HCT116 (cell line): Measurements from ENCODE around the gene TSPAN2. TPM values are rescaled to one million over a fixed set of nuclear protein-coding genes. Genes with fewer than 3 reads are reported as not detected.

Experiments used
- ATAC-seq: fragments of 200-7000 bp; cut with Tn5 transposase; 2 replicates; pipeline ENCODE4 v1.9.1; 2020; ENCODE audit warnings: mild to moderate bottlenecking, moderate library complexity
- BruUV-seq: library from RNA; stranded (reverse); fragments of 400-500 nt; replicated peaks from 2 replicates; lab custom pipeline; 2021; lab: Mats Ljungman, UMichigan
- CTCF ChIA-PET: fragments of 300-600 bp; sonication (Branson Sonifier 250); formaldehyde crosslinking; loops from one replicate; lab custom pipeline; 2021; ENCODE audit warnings: antibody characterized with exemption; lab: Charles Lee
- POLR2A ChIA-PET: fragments of 300-600, 350-600 bp; sonication (Branson Sonifier 250); formaldehyde crosslinking; loops from one replicate; lab custom pipeline; 2021; ENCODE audit warnings: antibody characterized with exemption; lab: Charles Lee
- RAD21 ChIA-PET, 2 experiments: fragments of 300-600 bp; sonication (Branson Sonifier 250); formaldehyde crosslinking; loops; one replicate each; lab custom pipeline; 2023; ENCODE audit warnings: low total read pairs in 2 of 2; ENCODE audit not compliant: uncharacterized antibody in 2 of 2, unreplicated experiment in 2 of 2, low non-redundant PET in 1 of 2; lab: Charles Lee
- DNase-seq: peaks from one replicate; pipeline ENCODE4 v3.0.0-alpha.2; 2010; ENCODE audit warnings: low read depth, low spot score
- H2AFZ ChIP-seq: fragments of 200-600 bp; shearing (Covaris generic), sonication (generic); 2 replicates; pipeline ENCODE4 v1.6.1; 2017; ENCODE audit warnings: low read depth, mixed run types, mixed read lengths, antibody characterized with exemption, low read length; ENCODE audit not compliant: poor library complexity, severe bottlenecking
- H3K27ac ChIP-seq: 2 replicates; pipeline ENCODE4 v1.5.1; 2012; ENCODE audit warnings: low read depth, low read length
- H3K27me3 ChIP-seq: fragments of 200-600 bp; sonication (generic); 2 replicates; pipeline ENCODE4 v1.6.1; 2016; ENCODE audit warnings: mixed run types, low read length, mixed read lengths; ENCODE audit not compliant: insufficient read depth
- H3K36me3 ChIP-seq, 2 experiments: fragments of 200-500 bp in 1 of 2; fragments of 200-600 bp in 1 of 2; sonication (Bioruptor generic) in 1 of 2; sonication (generic) in 1 of 2; 2 replicates each; pipeline versions ENCODE4 v1.5.1 to v1.6.1; 2014 to 2016; ENCODE audit warnings: low read length in 2 of 2, inconsistent platforms in 1 of 2, mixed read lengths in 1 of 2, mixed run types in 1 of 2; ENCODE audit not compliant: insufficient read depth in 2 of 2, control insufficient read depth in 1 of 2
- H3K4me1 ChIP-seq, 2 experiments: fragments of 200-600 bp in 1 of 2; sonication (generic) in 1 of 2; 2 replicates each; pipeline versions ENCODE4 v1.5.1 to v1.6.1; 2012 to 2017; ENCODE audit warnings: low read length in 2 of 2, inconsistent platforms in 1 of 2, mild to moderate bottlenecking in 1 of 2, mixed read lengths in 1 of 2, mixed run types in 1 of 2, moderate library complexity in 1 of 2; ENCODE audit not compliant: insufficient read depth in 2 of 2, control insufficient read depth in 1 of 2
- H3K4me2 ChIP-seq: fragments of 200-600 bp; sonication (generic); 2 replicates; pipeline ENCODE4 v1.6.1; 2017; ENCODE audit warnings: mixed run types, low read length, mixed read lengths
- H3K4me3 ChIP-seq, 2 experiments: fragments of 200-600 bp in 1 of 2; sonication (generic) in 1 of 2; replicated peaks in 1 of 2; 2 replicates each; pipeline ENCODE4 v1.5.1; 2011 to 2016; ENCODE audit warnings: low read length in 2 of 2, control low read depth in 1 of 2, low read depth in 1 of 2, mild to moderate bottlenecking in 1 of 2, mixed read lengths in 1 of 2, mixed run types in 1 of 2
- H3K79me2 ChIP-seq: fragments of 200-600 bp; sonication (generic); 2 replicates; pipeline ENCODE4 v1.6.1; 2017; ENCODE audit warnings: mild to moderate bottlenecking, mixed run types, low read length, moderate library complexity, mixed read lengths; ENCODE audit not compliant: insufficient read depth
- H3K9ac ChIP-seq: fragments of 200-600 bp; sonication (generic); 2 replicates; pipeline ENCODE4 v1.6.1; 2016; ENCODE audit warnings: low read length, mixed read lengths
- H3K9me2 ChIP-seq: fragments of 200-600 bp; sonication (generic), shearing (Covaris generic); 2 replicates; pipeline ENCODE4 v1.6.1; 2017; ENCODE audit warnings: mixed run types, mild to moderate bottlenecking, moderate library complexity; ENCODE audit not compliant: insufficient read depth
- H3K9me3 ChIP-seq, 2 experiments: fragments of 200-500 bp in 1 of 2; fragments of 200-600 bp in 1 of 2; sonication (Bioruptor generic) in 1 of 2; sonication (generic) in 1 of 2; 2 replicates each; pipeline ENCODE4 v1.6.1; 2014 to 2017; ENCODE audit warnings: low read length in 2 of 2, mixed read lengths in 2 of 2, inconsistent platforms in 1 of 2, low read depth in 1 of 2, mild to moderate bottlenecking in 1 of 2, mixed run types in 1 of 2, moderate library complexity in 1 of 2; ENCODE audit not compliant: control insufficient read depth in 1 of 2, insufficient read depth in 1 of 2
- H4K20me1 ChIP-seq: fragments of 200-600 bp; sonication (generic), shearing (Covaris generic); 2 replicates; pipeline ENCODE4 v1.6.1; 2017; ENCODE audit warnings: mixed run types, mild to moderate bottlenecking, moderate library complexity; ENCODE audit not compliant: insufficient read depth
- CBX3 ChIP-seq: IDR thresholded peaks from 2 replicates; pipeline ENCODE4 v1.6.1; 2012; ENCODE audit warnings: low read depth
- EZH2 ChIP-seq: fragments of 200-600 bp; sonication (generic); IDR thresholded peaks from 2 replicates; pipeline ENCODE4 v1.6.1; 2017; ENCODE audit warnings: antibody characterized with exemption, mixed run types
- JUND ChIP-seq: IDR thresholded peaks from 2 replicates; pipeline ENCODE4 v1.6.1; 2012
- POLR2A ChIP-seq: IDR thresholded peaks from 2 replicates; pipeline ENCODE4 v1.7.0; 2011; ENCODE audit warnings: borderline replicate concordance; ENCODE audit not compliant: insufficient read depth, insufficient read length; ENCODE audit errors: extremely low read depth
- POLR2AphosphoS5 ChIP-seq: IDR thresholded peaks from 2 replicates; pipeline ENCODE4 v1.6.1; 2011; ENCODE audit warnings: mild to moderate bottlenecking, low read depth, low read length, moderate library complexity
- RAD21 ChIP-seq: IDR thresholded peaks from 2 replicates; pipeline ENCODE4 v1.6.1; 2012; ENCODE audit warnings: low read depth, mild to moderate bottlenecking
- SP1 ChIP-seq: IDR thresholded peaks from 2 replicates; pipeline ENCODE4 v1.6.1; 2012; ENCODE audit warnings: low read depth
- SRF ChIP-seq: IDR thresholded peaks from 2 replicates; pipeline ENCODE4 v1.6.1; 2012; ENCODE audit warnings: low read depth
- TCF7L2 ChIP-seq: IDR thresholded peaks from 2 replicates; pipeline ENCODE4 v1.7.0; 2011; ENCODE audit warnings: borderline replicate concordance, inconsistent platforms; ENCODE audit not compliant: insufficient read depth, insufficient read length; ENCODE audit errors: extremely low read depth
- intact Hi-C: fragments of 100-400 bp; cut with micrococcal nuclease; formaldehyde crosslinking; loops from 2 replicates; pipeline ENCODE4 v1.10.0; 2022
- total RNA-seq: library from RNA; stranded (reverse); gene quantifications from one replicate; pipeline ENCODE4 v1.2.1, GENCODE V29; 2021; ENCODE audit not compliant: unreplicated experiment
- TF ChIP-seq, protein P1 (sequence below): IDR thresholded peaks from 2 replicates; pipeline ENCODE4 v1.6.1; 2012
- TF ChIP-seq, protein P2 (sequence below), 3 experiments: fragments of 200-600 bp in 1 of 3; sonication (generic) in 1 of 3; IDR thresholded peaks in 2 of 3; conservative IDR thresholded peaks in 1 of 3; 2 replicates each; pipeline ENCODE4 v1.5.1; 2012 to 2017; ENCODE audit warnings: low read depth in 2 of 3, low read length in 2 of 3, antibody characterized with exemption in 1 of 3, borderline replicate concordance in 1 of 3, control low read depth in 1 of 3, mild to moderate bottlenecking in 1 of 3, mixed read lengths in 1 of 3, mixed run types in 1 of 3, moderate library complexity in 1 of 3; ENCODE audit not compliant: insufficient read depth in 1 of 3
- TF ChIP-seq, protein P3 (sequence below): IDR thresholded peaks from 2 replicates; pipeline ENCODE4 v1.6.1; 2012; ENCODE audit warnings: low read depth

TSPAN2 gene
- total RNA-seq, 1 experiment from 2014 or later = 0.98 TPM

DNA sequence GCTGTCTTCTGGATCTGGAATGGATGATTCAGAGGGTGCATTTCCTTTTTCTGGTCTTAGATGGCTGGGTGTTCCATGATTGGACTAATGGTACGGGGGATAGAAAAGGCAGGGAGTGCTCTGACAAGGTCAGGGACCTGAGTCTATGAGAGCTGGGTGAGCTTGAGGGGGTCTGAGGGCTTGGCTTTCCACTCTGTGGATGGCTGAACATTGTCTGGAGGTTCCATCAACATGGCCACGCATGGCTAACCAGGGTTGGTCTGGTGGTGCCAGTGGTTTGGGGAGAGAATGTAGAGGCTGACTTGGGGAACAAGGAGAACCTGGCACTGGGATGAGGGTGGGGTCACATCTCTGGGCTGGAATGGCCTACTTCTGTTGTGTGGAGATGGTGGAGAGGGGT lies 41.5 kb upstream of the TSPAN2 start:
- TF ChIP-seq POLR2AphosphoS5 = no peak
- no peak for TF ChIP-seq EZH2
- no peak for TF ChIP-seq SRF
- TF ChIP-seq, protein P1, sequence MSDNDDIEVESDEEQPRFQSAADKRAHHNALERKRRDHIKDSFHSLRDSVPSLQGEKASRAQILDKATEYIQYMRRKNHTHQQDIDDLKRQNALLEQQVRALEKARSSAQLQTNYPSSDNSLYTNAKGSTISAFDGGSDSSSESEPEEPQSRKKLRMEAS = no peak
- no peak for TF ChIP-seq CBX3
- TF ChIP-seq, protein P2, sequence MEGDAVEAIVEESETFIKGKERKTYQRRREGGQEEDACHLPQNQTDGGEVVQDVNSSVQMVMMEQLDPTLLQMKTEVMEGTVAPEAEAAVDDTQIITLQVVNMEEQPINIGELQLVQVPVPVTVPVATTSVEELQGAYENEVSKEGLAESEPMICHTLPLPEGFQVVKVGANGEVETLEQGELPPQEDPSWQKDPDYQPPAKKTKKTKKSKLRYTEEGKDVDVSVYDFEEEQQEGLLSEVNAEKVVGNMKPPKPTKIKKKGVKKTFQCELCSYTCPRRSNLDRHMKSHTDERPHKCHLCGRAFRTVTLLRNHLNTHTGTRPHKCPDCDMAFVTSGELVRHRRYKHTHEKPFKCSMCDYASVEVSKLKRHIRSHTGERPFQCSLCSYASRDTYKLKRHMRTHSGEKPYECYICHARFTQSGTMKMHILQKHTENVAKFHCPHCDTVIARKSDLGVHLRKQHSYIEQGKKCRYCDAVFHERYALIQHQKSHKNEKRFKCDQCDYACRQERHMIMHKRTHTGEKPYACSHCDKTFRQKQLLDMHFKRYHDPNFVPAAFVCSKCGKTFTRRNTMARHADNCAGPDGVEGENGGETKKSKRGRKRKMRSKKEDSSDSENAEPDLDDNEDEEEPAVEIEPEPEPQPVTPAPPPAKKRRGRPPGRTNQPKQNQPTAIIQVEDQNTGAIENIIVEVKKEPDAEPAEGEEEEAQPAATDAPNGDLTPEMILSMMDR (IDR thresholded peaks at IDR 0.05 in 2 of 3, conservative IDR thresholded peaks at IDR 0.05 in 1 of 3; ENCODE audit: borderline replicate concordance in 1 of 3, insufficient read depth in 1 of 3, low read depth in 2 of 3, low read length in 2 of 3) = no peak
- Histone ChIP-seq H3K9me3 (no peaks in the 10 kb centered on the region), H3K27me3 (no peaks in the 10 kb centered on the region), H3K4me2 (no peak overlapping the region), H4K20me1 (no peaks in the 10 kb centered on the region), H2AFZ (no peak overlapping the region), H3K36me3 (no peaks in the 10 kb centered on the region), H3K4me3 (no peak overlapping the region), H3K4me1 (peaks cover 2 to 17% of the 10 kb centered on the region in 2 experiments; a peak in 2 of 4 replicates), H3K9me2 (no peaks in the 10 kb centered on the region), H3K27ac (no peak overlapping the region), H3K79me2 (no peaks in the 10 kb centered on the region), H3K9ac (no peak overlapping the region)
- RAD21 ChIA-PET = no interaction called here
- BruUV-seq = no TSS peak
- POLR2A ChIA-PET = no interaction called here
- ATAC-seq (no peak), DNase-seq (no peak)
- intact Hi-C loops = no loop called here
- CTCF ChIA-PET = no interaction called here

DNA sequence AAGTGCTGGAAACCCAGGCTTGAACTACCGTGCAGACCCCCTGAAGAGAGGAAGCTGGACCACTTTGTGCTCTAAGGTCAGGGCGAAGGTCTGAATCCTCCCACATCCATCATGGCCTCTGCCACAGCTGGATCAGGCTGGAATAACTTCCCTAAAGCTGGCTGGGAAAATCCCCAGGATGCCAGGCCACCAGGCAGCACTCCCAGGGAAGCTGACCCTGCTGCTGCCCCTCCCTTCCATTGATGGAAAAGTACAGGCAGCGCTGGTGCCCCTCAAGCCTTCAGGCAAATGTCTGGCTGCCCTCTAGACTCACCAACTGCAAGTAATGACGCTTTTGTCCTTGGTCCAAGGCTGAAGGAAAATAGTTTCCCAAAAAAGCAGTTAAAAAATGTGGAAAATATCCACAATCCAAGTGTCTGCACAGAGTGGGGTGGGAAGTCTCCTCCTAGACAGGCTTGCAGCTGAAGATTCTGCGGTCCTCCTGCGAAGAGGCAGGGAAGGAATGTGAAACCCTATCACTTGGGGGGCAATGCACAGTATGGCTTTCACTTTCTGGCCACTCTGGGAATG lies 39.9 kb upstream of the TSPAN2 start:
- no TSS peak for BruUV-seq
- Histone ChIP-seq H3K4me2 (no peak overlapping the region), H3K4me1 (peaks cover 0 to 4% of the 10 kb centered on the region in 2 experiments; a peak in 1 of 4 replicates), H3K9ac (no peak overlapping the region), H3K9me2 (no peaks in the 10 kb centered on the region), H3K4me3 (no peak overlapping the region), H3K27ac (no peak overlapping the region), H3K27me3 (no peaks in the 10 kb centered on the region), H2AFZ (no peak overlapping the region), H3K36me3 (no peaks in the 10 kb centered on the region), H3K79me2 (no peaks in the 10 kb centered on the region), H4K20me1 (no peaks in the 10 kb centered on the region), H3K9me3 (no peaks in the 10 kb centered on the region)
- RAD21 ChIA-PET = no interaction called here
- CTCF ChIA-PET = no interaction called here
- POLR2A ChIA-PET = no interaction called here
- intact Hi-C loops = no loop called here
- no peak for DNase-seq
- no peak for ATAC-seq
- no peak for TF ChIP-seq SP1
- no peak for TF ChIP-seq EZH2
- TF ChIP-seq JUND = no peak
- TF ChIP-seq POLR2A = no peak
- TF ChIP-seq RAD21 = no peak
- no peak for TF ChIP-seq SRF
- no peak for TF ChIP-seq TCF7L2
- TF ChIP-seq, protein P2 (IDR thresholded peaks at IDR 0.05 in 2 of 3, conservative IDR thresholded peaks at IDR 0.05 in 1 of 3; ENCODE audit: borderline replicate concordance in 1 of 3, insufficient read depth in 1 of 3, low read depth in 2 of 3, low read length in 2 of 3) = no peak
- TF ChIP-seq, protein P3, sequence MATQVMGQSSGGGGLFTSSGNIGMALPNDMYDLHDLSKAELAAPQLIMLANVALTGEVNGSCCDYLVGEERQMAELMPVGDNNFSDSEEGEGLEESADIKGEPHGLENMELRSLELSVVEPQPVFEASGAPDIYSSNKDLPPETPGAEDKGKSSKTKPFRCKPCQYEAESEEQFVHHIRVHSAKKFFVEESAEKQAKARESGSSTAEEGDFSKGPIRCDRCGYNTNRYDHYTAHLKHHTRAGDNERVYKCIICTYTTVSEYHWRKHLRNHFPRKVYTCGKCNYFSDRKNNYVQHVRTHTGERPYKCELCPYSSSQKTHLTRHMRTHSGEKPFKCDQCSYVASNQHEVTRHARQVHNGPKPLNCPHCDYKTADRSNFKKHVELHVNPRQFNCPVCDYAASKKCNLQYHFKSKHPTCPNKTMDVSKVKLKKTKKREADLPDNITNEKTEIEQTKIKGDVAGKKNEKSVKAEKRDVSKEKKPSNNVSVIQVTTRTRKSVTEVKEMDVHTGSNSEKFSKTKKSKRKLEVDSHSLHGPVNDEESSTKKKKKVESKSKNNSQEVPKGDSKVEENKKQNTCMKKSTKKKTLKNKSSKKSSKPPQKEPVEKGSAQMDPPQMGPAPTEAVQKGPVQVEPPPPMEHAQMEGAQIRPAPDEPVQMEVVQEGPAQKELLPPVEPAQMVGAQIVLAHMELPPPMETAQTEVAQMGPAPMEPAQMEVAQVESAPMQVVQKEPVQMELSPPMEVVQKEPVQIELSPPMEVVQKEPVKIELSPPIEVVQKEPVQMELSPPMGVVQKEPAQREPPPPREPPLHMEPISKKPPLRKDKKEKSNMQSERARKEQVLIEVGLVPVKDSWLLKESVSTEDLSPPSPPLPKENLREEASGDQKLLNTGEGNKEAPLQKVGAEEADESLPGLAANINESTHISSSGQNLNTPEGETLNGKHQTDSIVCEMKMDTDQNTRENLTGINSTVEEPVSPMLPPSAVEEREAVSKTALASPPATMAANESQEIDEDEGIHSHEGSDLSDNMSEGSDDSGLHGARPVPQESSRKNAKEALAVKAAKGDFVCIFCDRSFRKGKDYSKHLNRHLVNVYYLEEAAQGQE = no peak
